ENCODE measurements around the gene HTRA3.

- TF ChIP-seq EZH2 (IDR thresholded peaks at IDR 0.05; ENCODE audit: insufficient read depth, poor library complexity, severe bottlenecking) (no peak), EZH2phosphoT487 (IDR thresholded peaks at IDR 0.05; ENCODE audit: insufficient read depth, low read depth) (no peak)
These were observed 27.5 kb upstream of the HTRA3 start for GRCh38 chr4:8241895-8242696.

All from GM23248 (cell line).